HG03521 (cell line): Measurements from ENCODE around the gene PAGE5.

ENCODE experiments used
- ATAC-seq: cut with Tn5 transposase; IDR thresholded peaks from one replicate; pipeline ENCODE4 v1.9.1; 2021; ENCODE audit warnings: mild to moderate bottlenecking, moderate library complexity; ENCODE audit not compliant: unreplicated experiment

Gene PAGE5, protein sequence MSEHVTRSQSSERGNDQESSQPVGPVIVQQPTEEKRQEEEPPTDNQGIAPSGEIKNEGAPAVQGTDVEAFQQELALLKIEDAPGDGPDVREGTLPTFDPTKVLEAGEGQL

DNA sequence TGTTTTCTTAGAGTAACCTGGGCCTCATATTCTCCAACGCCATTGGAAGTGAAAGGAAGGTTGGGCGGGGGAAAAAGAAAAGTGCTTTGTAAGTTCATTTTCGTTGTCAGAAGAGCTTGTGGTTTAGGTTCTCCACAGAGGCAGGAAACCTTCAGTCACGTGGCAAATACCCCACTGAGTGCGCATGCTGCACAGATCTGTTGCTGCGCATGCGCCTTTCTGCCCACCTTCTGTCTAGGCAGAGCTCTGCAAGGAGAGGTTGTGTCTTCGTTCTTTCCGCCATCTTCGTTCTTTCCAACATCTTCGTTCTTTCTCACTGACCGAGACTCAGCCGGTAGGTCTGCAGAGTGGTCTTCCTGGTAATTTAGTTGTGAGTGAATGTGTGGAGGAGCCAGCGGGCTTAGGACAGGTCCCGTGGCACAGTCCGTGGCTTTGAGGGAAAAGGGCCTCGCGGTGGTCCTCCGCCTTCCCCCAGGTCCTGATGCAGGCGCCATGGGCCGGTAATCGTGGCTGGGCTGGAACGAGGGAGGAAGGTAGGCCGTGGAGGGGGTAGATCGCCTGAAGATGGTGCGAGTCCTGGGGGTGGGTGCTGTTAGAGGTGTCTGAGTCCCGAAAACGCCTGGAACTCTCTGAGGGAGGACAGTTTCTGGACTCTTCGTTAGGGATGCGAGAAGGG is at the start of gene PAGE5:
PAGE5 (plus strand) TSS at position 228 of the 676 bp plus-strand sequence. CDS start 1,037 bp downstream, outside the sequence.
- ATAC-seq, result no peak

DNA sequence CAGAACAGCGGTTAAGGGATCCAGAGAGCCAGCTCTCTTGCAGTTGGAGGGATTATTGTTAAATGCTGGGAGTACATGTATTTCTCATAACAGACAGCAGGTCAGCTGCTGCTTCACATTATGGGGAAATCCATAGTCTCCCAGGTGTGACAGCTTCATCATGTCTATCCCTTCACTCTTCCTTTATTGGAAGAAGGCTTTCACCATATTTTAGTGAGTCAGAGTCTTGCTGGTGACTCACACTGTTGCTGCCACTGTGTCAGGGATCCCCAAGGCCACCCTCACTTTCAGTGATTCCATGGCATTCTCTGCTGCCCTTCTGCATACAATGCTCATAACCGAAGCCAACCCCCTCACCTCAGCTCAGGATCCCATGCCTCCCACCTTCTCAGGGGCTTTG is 32.9 kb upstream of the PAGE5 start:
- no peak for ATAC-seq

GRCh38 chrX:55196688-55197087 is 23.5 kb upstream of the PAGE5 start:
- ATAC-seq, result no peak

GRCh38 chrX:55201930-55202579 is 18.1 kb upstream of the PAGE5 start:
- no peak for ATAC-seq

DNA sequence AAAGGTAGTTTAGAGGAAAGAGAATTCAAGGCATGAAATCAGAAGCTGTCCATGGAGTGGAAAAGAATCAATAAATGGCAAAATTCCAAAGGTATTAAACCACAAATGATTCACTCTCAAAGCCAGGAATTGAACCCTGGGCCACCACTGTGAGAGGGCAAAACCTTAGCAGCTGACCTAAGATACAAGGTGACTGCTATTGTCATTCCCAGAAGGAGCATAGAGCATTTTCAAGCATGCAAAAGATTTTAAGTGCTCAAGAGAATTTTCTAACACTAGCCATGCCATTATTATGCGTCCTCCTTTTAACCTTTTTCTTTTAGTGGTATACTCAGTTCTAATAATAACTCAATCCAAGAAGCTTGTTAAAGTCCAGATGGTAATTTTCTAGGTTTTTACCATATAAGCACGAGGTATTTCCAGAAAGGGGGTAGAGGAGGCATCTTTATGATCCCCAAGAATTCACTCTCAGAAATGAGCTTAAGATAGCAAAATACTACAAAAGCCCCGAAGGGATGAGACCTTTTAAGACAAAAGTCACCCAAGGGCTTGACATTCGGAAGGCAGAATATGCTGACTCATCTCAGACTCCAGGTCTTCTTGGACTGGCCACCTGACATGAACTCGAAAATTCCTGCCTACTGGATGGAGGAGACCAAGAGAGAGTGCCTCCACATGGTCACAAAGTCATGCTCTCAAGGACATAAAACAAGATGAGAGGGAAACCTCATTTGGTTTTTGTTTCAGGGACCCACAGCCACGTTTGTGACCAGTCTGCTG is 13.8 kb upstream of the PAGE5 start:
- ATAC-seq, result no peak

- no peak for ATAC-seq
Observed at GRCh38 chrX:55210931-55211677, 9.0 kb upstream of the PAGE5 start.

DNA sequence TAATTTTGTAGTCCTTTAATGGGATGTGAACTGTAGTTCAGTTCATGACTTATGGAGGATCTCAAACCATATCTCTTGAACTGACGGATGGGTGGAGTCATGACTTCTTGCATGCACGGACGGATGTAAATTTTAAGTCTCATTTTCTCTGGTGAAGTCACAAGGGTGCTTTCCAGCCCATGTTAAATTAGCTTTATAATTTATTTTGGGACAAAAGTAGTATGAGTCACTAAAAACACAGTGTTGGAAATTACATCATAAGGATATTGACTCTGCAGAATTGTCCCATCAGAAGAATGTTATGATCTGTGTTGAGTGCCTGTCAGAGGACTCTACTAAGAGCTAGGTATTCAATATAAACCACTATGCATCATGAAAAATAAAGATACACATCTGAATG is 6.8 kb upstream of the PAGE5 start:
- no peak for ATAC-seq

- no peak for ATAC-seq
Observed at GRCh38 chrX:55240788-55241340, 20.7 kb downstream of the PAGE5 start.

GRCh38 chrX:55253528-55253927 is 33.4 kb downstream of the PAGE5 start:
- ATAC-seq, result no peak

DNA sequence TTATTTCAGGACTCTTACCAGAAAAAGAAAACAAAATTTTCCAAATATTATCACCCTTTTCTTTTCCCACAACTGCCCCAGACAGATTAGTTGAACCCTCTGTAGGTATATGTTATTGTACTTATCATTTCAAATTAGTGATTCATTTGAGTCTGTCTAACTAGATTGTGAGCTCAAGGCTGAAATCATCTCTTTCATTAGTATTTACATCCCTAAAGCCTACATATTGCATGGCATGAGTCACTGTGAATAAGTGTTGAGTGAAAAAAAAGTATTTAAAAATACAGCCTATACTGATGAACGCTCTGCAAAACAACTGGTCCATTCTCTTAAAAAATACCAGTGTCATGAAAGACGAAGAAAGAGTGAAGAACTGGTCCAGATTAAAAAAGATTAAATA is 40.7 kb downstream of the PAGE5 start:
- ATAC-seq, result no peak

DNA sequence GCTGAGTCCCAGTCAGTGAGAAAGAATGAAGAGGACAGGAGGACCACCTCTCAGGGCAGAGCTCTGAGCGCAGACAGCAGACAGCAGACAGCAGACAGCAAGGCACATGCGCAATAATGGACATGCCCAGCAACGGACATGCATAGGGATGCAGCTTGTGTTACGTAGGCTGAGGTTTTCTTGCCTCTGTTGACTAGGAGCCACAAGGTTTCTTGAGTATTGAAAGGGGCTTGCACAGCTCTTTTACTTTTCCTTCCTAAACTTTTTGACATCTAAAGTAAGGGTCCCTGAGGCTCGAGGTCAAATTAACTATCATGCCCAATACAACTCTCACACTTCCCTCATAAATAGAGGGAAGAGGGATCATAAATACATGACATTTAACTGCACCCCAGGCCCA is 44.7 kb downstream of the PAGE5 start, which contains the start of gene PAGE3:
PAGE3 (minus strand) TSS at position 101 of the 400 bp plus-strand sequence. CDS start 1,013 bp downstream, outside the sequence.
- ATAC-seq, result no peak
